GM18951 (cell line): ENCODE results near the gene C11orf21.

ENCODE experiments used
- POLR2A ChIP-seq: IDR thresholded peaks from 4 replicates; pipeline ENCODE4 v1.6.1; 2011; ENCODE audit warnings: mild to moderate bottlenecking; ENCODE audit not compliant: insufficient read length, insufficient read depth; ENCODE audit errors: extremely low read depth
- in situ Hi-C: fragments of 300-500 bp; cut with MboI; formaldehyde crosslinking; loops from one replicate; pipeline ENCODE4 v1.12.0; 2022; ENCODE audit warnings: low sequenced_read_pairs, mixed read lengths, inconsistent platforms; ENCODE audit not compliant: unreplicated experiment

The C11orf21 gene

DNA sequence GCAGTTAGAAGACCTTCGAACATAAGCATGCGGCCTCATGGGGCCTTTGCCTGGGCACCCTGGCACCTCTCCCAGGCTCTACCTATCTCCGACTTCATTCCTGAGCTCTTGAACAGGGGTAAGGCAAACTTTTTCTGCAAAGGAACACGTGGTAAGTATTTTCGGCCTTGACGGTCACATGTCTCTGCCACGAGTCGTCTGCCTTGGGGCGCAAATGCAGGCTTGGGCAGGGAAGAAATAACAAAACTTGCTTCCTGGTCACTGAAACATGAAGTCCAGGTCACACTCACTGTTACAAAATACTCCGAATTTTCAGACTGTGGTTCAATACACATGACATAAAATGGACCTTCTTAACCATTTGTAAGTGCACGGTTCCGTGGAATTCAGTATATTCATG is 27.9 kb downstream of the C11orf21 start:
- in situ Hi-C loops = no loop called here
- TF ChIP-seq POLR2A = no peak

DNA sequence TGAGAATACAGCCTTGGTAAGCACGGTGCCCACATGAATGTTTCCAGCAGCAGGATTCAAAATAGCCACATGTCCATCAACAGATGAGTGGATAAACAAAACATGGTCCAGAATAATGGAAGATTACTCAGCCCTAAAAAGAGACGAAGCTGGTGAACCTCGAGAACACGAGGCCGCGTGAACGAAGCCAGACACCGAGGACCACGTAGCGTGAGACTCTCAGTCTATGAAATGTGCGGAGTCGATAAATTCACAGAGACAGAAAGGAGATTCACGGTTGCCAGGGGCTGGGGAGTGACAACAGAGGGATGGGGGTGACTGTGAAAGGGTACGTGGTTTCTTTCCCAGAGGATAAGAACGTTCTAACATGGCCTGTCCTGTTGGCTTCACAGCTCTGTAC is 28.4 kb downstream of the C11orf21 start:
- in situ Hi-C loops = no loop called here
- no peak for TF ChIP-seq POLR2A

DNA sequence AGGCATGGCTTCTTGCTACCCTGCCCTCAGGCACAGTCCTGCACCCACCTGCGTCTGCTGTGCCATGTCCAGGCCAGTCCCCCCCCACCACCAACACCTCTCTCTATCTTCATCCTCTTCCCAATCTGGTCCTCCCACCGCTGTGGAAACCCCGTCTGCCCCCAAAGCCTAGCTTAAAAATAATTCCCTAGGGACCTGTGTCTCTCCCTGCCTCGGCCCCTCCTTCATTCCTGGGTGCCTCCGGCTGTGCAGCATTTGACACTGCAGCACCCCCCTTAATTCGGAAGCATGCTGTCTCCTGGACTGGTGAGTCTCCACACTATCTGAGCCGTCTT is 28.8 kb downstream of the C11orf21 start:
- in situ Hi-C loops = no loop called here
- TF ChIP-seq POLR2A = no peak

GRCh38 chr11:2272228-2272945 is 29.3 kb downstream of the C11orf21 start:
- no peak for TF ChIP-seq POLR2A
- in situ Hi-C loops = no loop called here

DNA sequence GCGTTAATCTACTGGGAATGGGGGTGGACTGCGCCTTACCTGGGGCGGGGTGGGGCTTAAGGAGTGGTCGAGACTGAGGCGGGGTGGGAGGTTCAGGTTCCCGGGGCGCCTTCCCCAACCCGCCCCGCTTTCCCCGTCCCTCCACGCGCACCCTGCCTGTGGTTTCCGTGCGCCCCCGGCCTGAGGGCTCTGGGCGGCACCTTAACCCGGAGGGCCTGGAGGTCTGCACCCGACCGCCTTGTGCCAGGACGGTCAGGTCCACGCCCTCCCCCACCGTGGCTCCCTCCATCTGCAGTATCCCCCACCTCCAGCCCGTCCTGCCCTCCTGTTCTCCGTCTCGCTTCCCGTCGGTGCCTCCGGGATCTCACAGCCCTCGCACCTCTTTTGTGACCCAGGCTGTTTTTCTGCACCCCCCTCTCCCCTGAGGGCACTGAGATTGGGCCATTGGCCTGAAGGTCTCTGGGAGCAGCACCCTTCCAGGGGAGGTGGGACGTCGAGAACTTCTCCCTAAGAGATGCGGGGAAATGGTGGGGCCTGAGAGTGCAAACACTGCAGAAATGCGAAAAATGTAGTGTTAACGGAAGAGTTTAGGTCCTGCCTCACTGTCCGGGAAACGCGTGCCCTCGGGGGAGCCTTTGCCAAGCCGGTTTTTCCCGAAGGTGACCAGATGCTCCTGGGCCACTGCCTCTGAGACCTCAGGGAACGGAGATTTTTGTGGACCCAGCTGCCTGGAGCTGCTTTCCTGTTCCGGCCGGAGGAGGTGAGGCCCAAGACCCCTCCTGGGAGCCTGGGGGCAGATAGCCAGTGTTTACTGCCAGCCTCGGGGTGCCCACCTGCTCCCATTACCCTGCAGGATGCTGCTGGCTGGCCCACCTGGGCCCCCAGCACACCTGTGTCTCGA is 30.1 kb downstream of the C11orf21 start:
- in situ Hi-C loops = no loop called here
- no peak for TF ChIP-seq POLR2A

GRCh38 chr11:2271077-2271326 is 30.7 kb downstream of the C11orf21 start:
- in situ Hi-C loops = no loop called here
- no peak for TF ChIP-seq POLR2A

GRCh38 chr11:2270322-2271076 is 31.2 kb downstream of the C11orf21 start, which contains the start of gene ASCL2:
ASCL2 (minus strand) TSS chr11:2270588; CDS start chr11:2270332, 256 bp downstream.
- in situ Hi-C loops = no loop called here
- no peak for TF ChIP-seq POLR2A

DNA sequence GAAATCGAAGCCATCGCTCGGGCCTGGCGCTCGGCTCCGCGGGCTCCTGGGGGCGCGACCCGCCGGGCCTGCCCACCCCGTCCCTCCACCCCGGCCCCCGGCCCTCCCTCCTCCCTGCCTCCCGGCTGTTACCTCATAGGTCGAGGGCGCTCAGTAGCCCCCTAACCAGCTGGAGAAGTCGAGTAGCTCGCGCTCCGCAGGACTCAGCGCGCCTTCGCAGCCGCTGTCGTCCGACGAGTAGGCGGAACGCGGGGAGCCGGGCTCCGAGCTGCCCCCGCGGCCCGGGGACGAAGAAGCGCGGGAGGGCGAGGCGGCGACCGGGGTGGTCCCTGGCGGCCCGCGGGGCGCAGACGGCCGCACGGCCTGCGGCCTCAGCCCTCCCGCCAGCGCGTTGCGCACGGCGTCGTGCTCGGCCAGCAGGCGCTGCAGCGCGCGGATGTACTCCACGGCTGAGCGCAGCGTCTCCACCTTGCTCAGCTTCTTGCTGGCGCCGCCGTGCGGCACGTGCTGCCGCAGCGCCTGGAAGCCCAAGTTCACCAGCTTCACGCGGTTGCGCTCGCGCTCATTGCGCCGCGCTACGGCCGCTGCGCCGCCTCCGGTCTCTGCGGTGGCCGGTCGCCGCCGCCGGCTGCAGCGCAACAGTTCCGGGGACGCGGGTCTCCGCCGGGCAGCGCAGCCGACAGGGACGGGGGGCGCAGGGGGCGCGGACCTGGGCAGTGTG is 32.0 kb downstream of the C11orf21 start:
- no peak for TF ChIP-seq POLR2A
- in situ Hi-C loops = no loop called here

DNA sequence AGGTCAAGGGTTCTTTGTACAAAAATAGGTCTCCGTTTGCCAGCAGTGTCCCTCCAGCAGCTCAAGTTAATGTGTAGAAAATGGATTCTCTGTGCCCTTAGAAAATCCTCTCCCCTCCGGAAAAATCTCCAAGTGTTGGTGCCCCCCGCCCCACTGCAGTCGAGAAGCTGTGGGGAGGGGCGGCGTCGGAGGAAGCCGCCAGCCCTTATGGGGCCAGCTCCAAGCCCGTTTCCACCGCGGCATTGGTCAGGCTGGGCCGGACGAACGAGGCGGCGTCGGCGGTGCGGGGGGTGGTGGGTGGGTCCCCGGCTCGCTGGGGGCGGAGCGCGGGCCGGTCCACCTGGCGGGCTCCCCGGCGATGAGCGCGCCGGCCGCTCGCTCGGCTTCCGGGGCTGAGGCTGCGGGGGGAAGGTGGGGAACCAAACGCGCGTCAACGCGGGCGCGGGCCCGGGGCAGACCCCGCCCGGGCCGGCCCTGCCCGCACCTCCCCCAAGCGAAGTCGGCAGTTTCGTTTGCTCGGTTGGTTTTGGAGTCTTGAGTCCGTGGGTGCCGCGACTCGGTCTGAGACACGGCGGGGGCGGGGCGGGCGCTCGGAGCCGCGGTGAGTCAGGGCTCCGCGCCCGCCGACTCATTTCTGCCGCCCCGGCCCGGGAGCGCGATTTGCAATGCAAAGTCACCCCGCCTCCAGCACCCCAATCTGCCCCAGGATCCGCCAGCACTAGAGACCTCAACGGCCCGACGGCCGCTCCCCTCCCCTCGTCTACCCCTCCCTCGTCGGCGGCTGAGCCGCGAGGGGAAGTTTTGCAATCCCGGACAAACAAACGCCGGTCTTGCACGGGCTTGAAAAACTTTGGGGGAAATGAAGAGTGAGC is 32.8 kb downstream of the C11orf21 start:
- no peak for TF ChIP-seq POLR2A
- in situ Hi-C loops = no loop called here

GRCh38 chr11:2267851-2268728 is 33.6 kb downstream of the C11orf21 start:
- in situ Hi-C loops = no loop called here

DNA sequence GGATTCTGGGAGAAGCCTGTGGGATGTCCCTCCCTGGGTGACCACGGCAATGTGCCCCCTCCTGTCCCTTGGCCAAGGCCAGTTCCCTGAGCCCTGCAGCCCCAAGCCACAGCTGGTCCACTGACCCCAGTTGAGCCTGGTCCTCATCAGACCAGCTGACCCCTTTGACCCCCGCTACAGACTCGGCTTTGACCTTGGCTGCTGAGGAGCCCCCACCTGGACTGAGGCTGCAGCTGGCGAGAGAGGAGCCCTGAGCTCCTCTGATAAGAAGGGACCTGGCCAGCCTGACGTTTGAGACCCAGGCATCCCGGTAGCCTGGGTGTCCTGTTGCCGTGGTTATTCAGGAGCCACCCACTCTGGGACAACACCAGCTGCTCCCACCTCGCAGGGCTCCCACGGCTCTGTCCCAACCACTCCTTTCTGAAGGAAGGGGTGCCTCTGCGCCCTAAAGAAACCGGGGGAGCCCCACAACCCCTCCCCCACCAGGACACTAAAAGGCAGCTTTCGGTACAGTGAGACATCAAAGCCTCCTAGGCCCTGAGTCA is 34.3 kb downstream of the C11orf21 start:
- no peak for TF ChIP-seq POLR2A
- in situ Hi-C loops = no loop called here

More at GRCh38 chr11:2267851-2268728, 33.6 kb downstream of the C11orf21 start:
- TF ChIP-seq POLR2A = no peak
